IMR-90 (cell line): ENCODE results near the gene ADCY9.

Source experiments
- MAZ ChIP-seq: IDR thresholded peaks from 2 replicates; pipeline ENCODE4 v1.6.1; 2012; ENCODE audit warnings: low read depth, mild to moderate bottlenecking, low read length, improper control_type of control experiment, moderate library complexity, borderline replicate concordance
- POLR2A ChIP-seq: IDR thresholded peaks from 2 replicates; pipeline ENCODE4 v1.6.1; 2012; ENCODE audit warnings: mild to moderate bottlenecking, low read depth, low read length

DNA sequence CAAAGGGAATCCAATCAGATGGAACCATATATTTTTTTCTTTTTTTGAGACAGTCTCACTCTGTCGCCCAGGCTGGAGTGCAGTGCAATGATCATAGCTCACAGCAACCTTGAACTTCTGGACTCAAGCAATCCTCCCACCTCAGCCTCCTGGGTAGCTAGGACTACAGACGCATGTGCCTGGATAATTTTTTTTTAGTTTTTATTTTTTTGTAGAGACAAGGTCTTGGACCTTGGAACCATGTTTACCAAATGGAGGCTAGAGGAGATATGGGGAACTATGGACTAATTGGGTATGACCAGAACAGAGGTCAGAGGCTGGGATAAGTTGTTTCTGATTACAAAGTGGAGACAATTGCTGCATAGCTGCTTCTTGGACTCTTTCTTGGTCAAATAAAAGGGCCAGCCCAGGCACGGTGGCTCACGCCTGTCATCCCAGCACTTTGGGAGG is 41.2 kb upstream of the ADCY9 start:
- TF ChIP-seq MAZ (no peak), POLR2A (no peak)
